ENCODE measurements around the gene CDCP2.
A peak's percentile ranks its signal among the peaks of the same experiment; 100 is the strongest.

Gene CDCP2

GRCh38 chr1:54139711-54140110 lies 13.1 kb downstream of the CDCP2 start:
- no peak overlapping the region for H3K4me3 ChIP-seq (ENCODE audit: low read depth, low read length)
- DNase-seq (ENCODE audit: low read depth), result no peak
- in situ Hi-C loops (cut with HindIII; ENCODE audit: low sequenced_read_pairs), result no loop called here
- TF ChIP-seq, protein P1, sequence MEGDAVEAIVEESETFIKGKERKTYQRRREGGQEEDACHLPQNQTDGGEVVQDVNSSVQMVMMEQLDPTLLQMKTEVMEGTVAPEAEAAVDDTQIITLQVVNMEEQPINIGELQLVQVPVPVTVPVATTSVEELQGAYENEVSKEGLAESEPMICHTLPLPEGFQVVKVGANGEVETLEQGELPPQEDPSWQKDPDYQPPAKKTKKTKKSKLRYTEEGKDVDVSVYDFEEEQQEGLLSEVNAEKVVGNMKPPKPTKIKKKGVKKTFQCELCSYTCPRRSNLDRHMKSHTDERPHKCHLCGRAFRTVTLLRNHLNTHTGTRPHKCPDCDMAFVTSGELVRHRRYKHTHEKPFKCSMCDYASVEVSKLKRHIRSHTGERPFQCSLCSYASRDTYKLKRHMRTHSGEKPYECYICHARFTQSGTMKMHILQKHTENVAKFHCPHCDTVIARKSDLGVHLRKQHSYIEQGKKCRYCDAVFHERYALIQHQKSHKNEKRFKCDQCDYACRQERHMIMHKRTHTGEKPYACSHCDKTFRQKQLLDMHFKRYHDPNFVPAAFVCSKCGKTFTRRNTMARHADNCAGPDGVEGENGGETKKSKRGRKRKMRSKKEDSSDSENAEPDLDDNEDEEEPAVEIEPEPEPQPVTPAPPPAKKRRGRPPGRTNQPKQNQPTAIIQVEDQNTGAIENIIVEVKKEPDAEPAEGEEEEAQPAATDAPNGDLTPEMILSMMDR (IDR thresholded peaks at IDR 0.05; ENCODE audit: low read depth, low read length, missing control alignments), result no peak

DNA sequence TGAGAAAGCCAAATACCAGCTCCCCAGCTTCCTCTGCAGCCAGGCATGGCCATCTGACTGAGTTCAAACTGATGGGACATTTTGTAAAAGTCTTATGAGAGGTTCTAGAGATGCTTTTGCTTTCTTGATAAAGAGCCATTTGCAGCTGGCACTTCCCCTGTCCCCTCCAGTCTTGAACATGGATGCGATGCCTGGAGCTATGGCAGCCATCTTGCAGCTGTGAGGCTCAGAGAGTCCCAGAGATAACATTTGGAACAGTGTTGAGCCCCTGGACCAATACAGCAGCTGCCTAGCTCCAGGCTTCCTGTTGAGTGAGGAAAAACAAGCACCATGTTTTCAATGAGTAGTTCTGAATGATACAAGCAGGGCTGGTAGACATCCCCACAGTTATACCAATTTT lies 13.8 kb downstream of the CDCP2 start:
- DNase-seq (ENCODE audit: low read depth), result no peak
- TF ChIP-seq, protein P1 (IDR thresholded peaks at IDR 0.05; ENCODE audit: low read depth, low read length, missing control alignments), result no peak
- no peak overlapping the region for H3K4me3 ChIP-seq (ENCODE audit: low read depth, low read length)
- in situ Hi-C loops (cut with HindIII; ENCODE audit: low sequenced_read_pairs), result no loop called here

DNA sequence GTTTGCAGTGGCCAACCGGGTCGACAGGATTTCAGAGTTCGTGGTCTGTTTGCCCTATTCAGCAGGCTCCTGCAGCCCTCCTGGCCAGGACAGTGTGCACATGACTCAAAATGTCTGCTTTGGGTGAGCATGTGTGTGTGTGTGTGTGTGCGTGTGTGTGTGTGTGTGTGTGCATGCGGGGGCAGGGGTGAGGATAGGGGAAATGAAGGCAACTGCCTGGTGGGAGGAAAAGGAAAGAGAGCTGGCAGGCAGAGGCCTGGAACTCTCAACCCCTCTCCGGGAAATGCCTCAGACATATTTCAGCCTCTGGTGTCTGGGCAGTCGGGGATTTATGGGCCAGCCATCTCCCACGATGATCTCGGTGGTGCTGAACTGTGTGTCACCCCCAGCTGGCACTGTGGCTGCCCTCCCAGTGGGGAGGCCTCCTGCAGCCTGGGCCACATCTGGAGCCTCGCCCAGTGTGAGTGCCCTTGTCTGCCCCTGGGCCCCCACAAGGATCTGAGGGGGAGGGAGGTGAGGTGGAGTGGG lies 15.2 kb downstream of the CDCP2 start:
- DNase-seq (ENCODE audit: low read depth), result peak; percentile 31
- no peak overlapping the region for H3K4me3 ChIP-seq (ENCODE audit: low read depth, low read length)
- TF ChIP-seq, protein P1 (IDR thresholded peaks at IDR 0.05; ENCODE audit: low read depth, low read length, missing control alignments), result no peak
- in situ Hi-C loops (cut with HindIII; ENCODE audit: low sequenced_read_pairs), result no loop called here

- in situ Hi-C loops (cut with HindIII; ENCODE audit: low sequenced_read_pairs), result no loop called here
- no peak for DNase-seq (ENCODE audit: low read depth)
- TF ChIP-seq, protein P1 (IDR thresholded peaks at IDR 0.05; ENCODE audit: low read depth, low read length, missing control alignments), result no peak
- H3K4me3 ChIP-seq (ENCODE audit: low read depth, low read length), result no peak overlapping the region
Observed at GRCh38 chr1:54136963-54137533, 15.8 kb downstream of the CDCP2 start.

- in situ Hi-C loops (cut with HindIII; ENCODE audit: low sequenced_read_pairs), result no loop called here
- TF ChIP-seq, protein P1 (IDR thresholded peaks at IDR 0.05; ENCODE audit: low read depth, low read length, missing control alignments), result no peak
- no peak overlapping the region for H3K4me3 ChIP-seq (ENCODE audit: low read depth, low read length)
- DNase-seq (ENCODE audit: low read depth), result no peak
Observed at GRCh38 chr1:54136269-54136896, 16.4 kb downstream of the CDCP2 start.

DNA sequence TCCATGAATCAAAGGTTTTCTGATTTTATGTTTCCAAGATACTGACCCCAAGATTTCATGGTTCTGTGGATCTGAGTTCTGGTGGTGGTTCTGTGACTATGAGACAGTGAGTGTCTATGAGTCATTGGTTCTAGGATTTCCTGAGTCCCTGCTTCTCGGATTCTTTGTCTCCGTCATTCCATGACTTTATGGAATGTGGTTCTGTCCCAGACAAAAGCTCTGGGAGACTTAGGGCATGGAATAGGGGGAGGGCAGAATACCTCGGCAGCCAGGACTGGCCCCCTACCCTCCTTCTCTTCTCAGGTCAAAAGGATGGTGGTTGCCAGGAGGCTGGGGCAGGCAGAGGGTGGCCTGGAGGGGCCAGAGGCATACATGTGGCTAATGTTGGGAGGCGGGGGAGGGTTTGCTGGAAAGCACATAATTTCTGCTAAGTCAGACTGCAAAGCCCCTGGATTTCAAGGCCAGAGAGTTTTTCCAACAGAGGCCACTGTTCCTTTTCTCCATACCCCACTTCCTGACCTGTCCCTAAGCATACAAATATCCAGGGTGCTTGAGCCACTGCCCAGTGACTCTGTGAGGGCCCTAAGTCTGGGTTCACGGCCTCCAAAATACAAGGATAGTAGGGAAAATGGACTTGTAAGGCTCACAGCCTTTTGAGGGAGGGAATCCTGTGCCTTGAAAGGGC lies 17.2 kb downstream of the CDCP2 start:
- DNase-seq (ENCODE audit: low read depth), result no peak
- in situ Hi-C loops (cut with HindIII; ENCODE audit: low sequenced_read_pairs), result no loop called here
- TF ChIP-seq, protein P1 (IDR thresholded peaks at IDR 0.05; ENCODE audit: low read depth, low read length, missing control alignments), result no peak
- H3K4me3 ChIP-seq (ENCODE audit: low read depth, low read length), result no peak overlapping the region

All from astrocyte of the cerebellum (primary cell).